SK-N-SH (cell line): ENCODE results near the gene LRRC3C. TPM values are rescaled to one million over a fixed set of nuclear protein-coding genes. Genes with fewer than 3 reads are reported as not detected.

Source experiments
- CTCF ChIA-PET: fragments of 300-600, 350-600 bp; formaldehyde crosslinking; extraction: SDS; loops from one replicate; lab custom pipeline; 2021; lab: Yijun Ruan, JAX
- POLR2A ChIA-PET: fragments of 350-600 bp; sonication (Branson Sonifier 250); formaldehyde crosslinking; extraction: SDS; loops from one replicate; lab custom pipeline; 2020; ENCODE audit warnings: antibody characterized with exemption, inconsistent platforms; lab: Yijun Ruan, JAX
- DNase-seq: peaks from one replicate; pipeline ENCODE4 v3.0.0; 2012
- H2AFZ ChIP-seq: fragments of 200-600 bp; sonication (generic); 2 replicates; pipeline ENCODE4 v1.8.1; 2016; ENCODE audit warnings: antibody characterized with exemption, mild to moderate bottlenecking, low read depth
- H3F3A ChIP-seq: fragments of 200-600 bp; sonication (generic); replicated peaks from 2 replicates; pipeline ENCODE3; 2016; ENCODE audit warnings: antibody characterized with exemption, mild to moderate bottlenecking; ENCODE audit not compliant: insufficient read depth
- H3K27ac ChIP-seq, 2 experiments: fragments of 200-500 bp in 1 of 2; fragments of 200-600 bp in 1 of 2; sonication (Bioruptor generic) in 1 of 2; sonication (generic), shearing (Covaris generic) in 1 of 2; 2 replicates each; pipeline versions ENCODE4 v1.5.1 to v1.6.1; 2014 to 2016; ENCODE audit warnings: low read depth in 2 of 2, inconsistent platforms in 1 of 2, low read length in 1 of 2, mild to moderate bottlenecking in 1 of 2, mixed read lengths in 1 of 2
- H3K27me3 ChIP-seq: fragments of 200-600 bp; sonication (generic), shearing (Covaris generic); 2 replicates; pipeline ENCODE4 v1.6.1; 2016; ENCODE audit warnings: mixed run types; ENCODE audit not compliant: insufficient read depth
- H3K36me3 ChIP-seq, 2 experiments: fragments of 200-500 bp in 1 of 2; fragments of 200-600 bp in 1 of 2; sonication (Bioruptor generic) in 1 of 2; sonication (generic) in 1 of 2; replicated peaks in 1 of 2; 2 replicates each; pipeline versions ENCODE3 to v1.5.1; 2014 to 2016; ENCODE audit warnings: low read length in 1 of 2, mild to moderate bottlenecking in 1 of 2; ENCODE audit not compliant: insufficient read depth in 2 of 2, control insufficient read depth in 1 of 2
- H3K4me1 ChIP-seq, 2 experiments: fragments of 200-500 bp in 1 of 2; fragments of 200-600 bp in 1 of 2; sonication (Bioruptor generic) in 1 of 2; sonication (generic), shearing (Covaris generic) in 1 of 2; 2 replicates each; pipeline versions ENCODE4 v1.5.1 to v1.6.1; 2014 to 2016; ENCODE audit warnings: low read depth in 1 of 2, low read length in 1 of 2, mixed run types in 1 of 2; ENCODE audit not compliant: insufficient read depth in 2 of 2, control insufficient read depth in 1 of 2
- H3K4me2 ChIP-seq: fragments of 200-600 bp; sonication (generic), shearing (Covaris generic); 2 replicates; pipeline ENCODE4 v1.6.1; 2017; ENCODE audit warnings: mixed run types
- H3K4me3 ChIP-seq, 2 experiments: fragments of 200-500 bp in 1 of 2; fragments of 200-600 bp in 1 of 2; sonication (Bioruptor generic) in 1 of 2; sonication (generic), shearing (Covaris generic) in 1 of 2; 2 replicates each; pipeline versions ENCODE4 v1.5.1 to v1.8.1; 2014 to 2016; ENCODE audit warnings: low read depth in 2 of 2, inconsistent platforms in 1 of 2, low read length in 1 of 2, mild to moderate bottlenecking in 1 of 2, mixed read lengths in 1 of 2, moderate library complexity in 1 of 2
- H3K79me2 ChIP-seq: fragments of 200-600 bp; sonication (generic); 2 replicates; pipeline ENCODE4 v1.8.1; 2017; ENCODE audit warnings: mild to moderate bottlenecking; ENCODE audit not compliant: insufficient read depth
- H3K9ac ChIP-seq: fragments of 200-600 bp; sonication (generic); 2 replicates; pipeline ENCODE4 v1.6.1; 2017; ENCODE audit warnings: mixed run types
- H3K9me2 ChIP-seq: fragments of 200-600 bp; sonication (generic); 2 replicates; pipeline ENCODE4 v1.6.1; 2017; ENCODE audit warnings: mixed run types
- H3K9me3 ChIP-seq: fragments of 200-600 bp; sonication (generic); 2 replicates; pipeline ENCODE4 v1.6.1; 2017; ENCODE audit warnings: mixed run types, mild to moderate bottlenecking, moderate library complexity
- H4K20me1 ChIP-seq: fragments of 200-600 bp; sonication (generic); 2 replicates; pipeline ENCODE4 v1.6.1; 2017; ENCODE audit warnings: mild to moderate bottlenecking, mixed run types; ENCODE audit not compliant: insufficient read depth
- CTCF ChIP-seq: fragments of 200-600 bp; sonication (generic); IDR thresholded peaks from 2 replicates; pipeline ENCODE4 v1.6.1; 2017; ENCODE audit warnings: antibody characterized with exemption, mild to moderate bottlenecking, moderate library complexity
- FOXM1 ChIP-seq: IDR thresholded peaks from 2 replicates; pipeline ENCODE4 v1.4.0; 2012; ENCODE audit warnings: low read depth, mild to moderate bottlenecking
- GABPA ChIP-seq: IDR thresholded peaks from 2 replicates; pipeline ENCODE4 v1.4.0; 2012; ENCODE audit warnings: low read depth, mild to moderate bottlenecking
- GATA2 ChIP-seq: sonication (generic); formaldehyde crosslinking; IDR thresholded peaks from 2 replicates; pipeline ENCODE4 v1.5.0; 2020; ENCODE audit warnings: mild to moderate bottlenecking, missing genetic modification reagents
- NRF1 ChIP-seq: IDR thresholded peaks from 2 replicates; pipeline ENCODE4 v1.6.1; 2012; ENCODE audit warnings: low read depth, mild to moderate bottlenecking, low read length
- POLR2AphosphoS5 ChIP-seq: IDR thresholded peaks from 2 replicates; pipeline ENCODE4 v1.6.1; 2012; ENCODE audit warnings: low read depth, low read length
- TAF1 ChIP-seq: IDR thresholded peaks from 2 replicates; pipeline ENCODE4 v1.6.1; 2012; ENCODE audit warnings: low read depth, mild to moderate bottlenecking, low read length, moderate library complexity, borderline replicate concordance
- TEAD4 ChIP-seq: IDR thresholded peaks from 2 replicates; pipeline ENCODE4 v1.4.0; 2012; ENCODE audit warnings: mild to moderate bottlenecking, borderline replicate concordance; ENCODE audit not compliant: insufficient read depth
- WGBS: methylation state at CpG from one replicate; pipeline ENCODE4 v1.1.6; 2017; ENCODE audit warnings: low lambda C conversion rate; 5-methylcytosine and 5-hydroxymethylcytosine counted together
- polyA plus RNA-seq, 3 experiments: library from polyadenylated mRNA; depleted of rRNA; stranded (reverse); fragments of >200 nt; gene quantifications; 2 replicates each; pipeline ENCODE4 v1.2.3, GENCODE V29; 2012
- TF ChIP-seq, protein P1 (sequence below): fragments of 150-350 bp; IDR thresholded peaks from 2 replicates; pipeline ENCODE4 v1.6.1; 2016; ENCODE audit warnings: mild to moderate bottlenecking, low read depth, low read length

LRRC3C gene
- polyA plus RNA-seq, 1 of the 3 experiments (the other 2 are of a cell fraction): not detected

DNA sequence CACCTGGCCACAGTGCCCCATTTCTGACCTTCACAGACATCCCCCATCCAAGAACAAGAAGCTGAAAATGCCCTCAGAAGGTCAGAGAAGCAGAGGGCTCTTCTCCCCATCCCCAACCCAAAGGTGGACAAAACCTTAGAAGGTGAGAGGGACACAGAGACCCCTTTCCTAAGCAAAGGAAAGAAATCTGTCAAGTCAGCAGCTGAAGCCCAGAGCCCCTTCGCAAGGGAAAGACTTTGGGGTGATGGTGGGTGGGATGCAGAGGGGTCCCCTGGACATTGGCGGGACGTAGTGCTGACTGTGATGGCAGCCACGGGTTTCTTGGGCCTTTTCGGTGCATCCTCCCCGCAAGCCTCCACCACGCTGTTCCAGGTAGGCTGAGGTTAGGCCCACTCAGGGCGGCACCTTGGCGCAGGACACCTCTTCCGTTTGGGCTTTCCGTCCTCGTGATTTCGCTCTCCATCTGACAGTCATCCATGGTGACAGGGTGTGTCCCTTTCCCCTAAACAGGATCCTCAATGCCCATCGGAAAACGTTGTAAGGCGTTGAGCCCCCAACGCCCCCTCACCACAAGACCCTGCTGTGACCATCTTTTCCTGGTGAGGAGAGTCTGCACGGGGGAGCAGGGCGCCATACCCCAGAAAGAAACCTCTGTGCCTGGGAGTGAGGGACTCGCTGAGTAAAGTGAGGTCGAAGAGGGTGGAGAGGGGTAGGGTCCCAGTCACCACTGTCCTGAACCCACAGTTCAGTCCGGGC, 24.6 kb downstream of the LRRC3C start:
- no peaks in the 10 kb centered on the region for H3K9me3 ChIP-seq
- no peaks in the 10 kb centered on the region for H3K9me2 ChIP-seq
- no peaks in the 10 kb centered on the region for H3K79me2 ChIP-seq
- no peaks in the 10 kb centered on the region for H3K27me3 ChIP-seq
- no peaks in the 10 kb centered on the region for H3K36me3 ChIP-seq
- 75% methylated on average over 19 of the region's 22 CpGs for WGBS
- peak overlapping the region; percentile 37 to 50 for H3K4me3 ChIP-seq
- no peak for DNase-seq
- TF ChIP-seq, protein P1, sequence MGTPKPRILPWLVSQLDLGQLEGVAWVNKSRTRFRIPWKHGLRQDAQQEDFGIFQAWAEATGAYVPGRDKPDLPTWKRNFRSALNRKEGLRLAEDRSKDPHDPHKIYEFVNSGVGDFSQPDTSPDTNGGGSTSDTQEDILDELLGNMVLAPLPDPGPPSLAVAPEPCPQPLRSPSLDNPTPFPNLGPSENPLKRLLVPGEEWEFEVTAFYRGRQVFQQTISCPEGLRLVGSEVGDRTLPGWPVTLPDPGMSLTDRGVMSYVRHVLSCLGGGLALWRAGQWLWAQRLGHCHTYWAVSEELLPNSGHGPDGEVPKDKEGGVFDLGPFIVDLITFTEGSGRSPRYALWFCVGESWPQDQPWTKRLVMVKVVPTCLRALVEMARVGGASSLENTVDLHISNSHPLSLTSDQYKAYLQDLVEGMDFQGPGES: no peak
- TF ChIP-seq NRF1 (no peak), GABPA (no peak), TEAD4 (no peak)
- no peaks in the 10 kb centered on the region for H3F3A ChIP-seq
- H3K4me1 ChIP-seq: peaks cover 0 to 11% of the 10 kb centered on the region in 2 experiments; a peak in 1 of 4 replicates
- ChIA-PET POLR2A (no interaction called here), CTCF (interaction anchor here (1.2 to 3.5 kb wide), 4 partner anchors 12 to 123 kb away, joined by 3 to 13 read pairs (median 10); partner anchors contain the start of gene PSMD3)
- no peaks in the 10 kb centered on the region for H4K20me1 ChIP-seq
- H3K4me2 ChIP-seq: peak overlapping the region; percentile 66
- peak overlapping the region; percentile 84; the same call in 1 of the 2 replicates for H2AFZ ChIP-seq
- H3K9ac ChIP-seq: peak overlapping the region; percentile 34; the same call in 1 of the 2 replicates
- peak overlapping the region in 1 of 2 experiments; percentile 17; a peak in 1 of 4 replicates for H3K27ac ChIP-seq

GRCh38 chr17:39952680-39953470, 25.3 kb downstream of the LRRC3C start:
- ChIA-PET POLR2A (interaction anchor here (1.7 kb wide), 1 partner anchor 28 kb away, joined by 7 read pairs; the partner anchor contains the start of gene PSMD3), CTCF (interaction anchor here (1.2 to 5.5 kb wide), 3 partner anchors 14 to 122 kb away, joined by 3 to 56 read pairs (median 13); partner anchors contain the start of gene PSMD3)
- under 1% methylated on average over 30 of the region's 55 CpGs for WGBS
- no peaks in the 10 kb centered on the region for H3K27me3 ChIP-seq
- TF ChIP-seq FOXM1 (no peak), GATA2 (CRISPR knock-in tag) (no peak), TAF1 (peak; percentile 80; the same call in 1 of the 2 replicates), NRF1 (peak; percentile 67), POLR2AphosphoS5 (peak; percentile 65), CTCF (no peak)
- DNase-seq: peak; percentile 98
- peak overlapping the region; percentile 41 to 50 for H3K4me3 ChIP-seq
- H3F3A ChIP-seq: no peaks in the 10 kb centered on the region
- no peaks in the 10 kb centered on the region for H3K9me2 ChIP-seq
- H3K36me3 ChIP-seq: no peaks in the 10 kb centered on the region
- no peaks in the 10 kb centered on the region for H4K20me1 ChIP-seq
- peak overlapping the region; percentile 68 for H3K4me2 ChIP-seq
- H3K4me1 ChIP-seq: peaks cover 0 to 11% of the 10 kb centered on the region in 2 experiments; a peak in 1 of 4 replicates
- peak overlapping the region in 1 of 2 experiments; percentile 70; a peak in 1 of 4 replicates for H3K27ac ChIP-seq
- H3K9me3 ChIP-seq: no peaks in the 10 kb centered on the region
- H2AFZ ChIP-seq: peak overlapping the region; percentile 97; the same call in 1 of the 2 replicates
- no peaks in the 10 kb centered on the region for H3K79me2 ChIP-seq
- H3K9ac ChIP-seq: peak overlapping the region; percentile 34; the same call in 1 of the 2 replicates
